DND-41 (cell line): Measurements from ENCODE around the gene PLK1.

ENCODE experiments used
- ATAC-seq: fragments of 200-7000 bp; cut with Tn5 transposase; 3 replicates; pipeline ENCODE4 v1.9.1; 2021; ENCODE audit warnings: low read depth; ENCODE audit not compliant: insufficient read depth
- DNase-seq: peaks from one replicate; pipeline ENCODE4 v3.0.0-alpha.2; 2020
- H2AFZ ChIP-seq: 2 replicates; pipeline ENCODE4 v1.6.0; 2012; ENCODE audit warnings: low read depth, low read length
- H3K27ac ChIP-seq: 2 replicates; pipeline ENCODE4 v1.5.1; 2012; ENCODE audit warnings: low read length, inconsistent platforms
- H3K27me3 ChIP-seq: fragments of 200-600 bp; sonication (generic); 2 replicates; pipeline ENCODE4 v1.6.0; 2012; ENCODE audit warnings: low read length, mild to moderate bottlenecking, inconsistent platforms; ENCODE audit not compliant: insufficient read depth, poor library complexity
- H3K36me3 ChIP-seq: 2 replicates; pipeline ENCODE4 v1.5.1; 2012; ENCODE audit warnings: low read length, inconsistent platforms; ENCODE audit not compliant: insufficient read depth
- H3K4me1 ChIP-seq: 2 replicates; pipeline ENCODE4 v1.5.1; 2012; ENCODE audit warnings: mild to moderate bottlenecking, low read length; ENCODE audit not compliant: insufficient read depth
- H3K4me2 ChIP-seq: 2 replicates; pipeline ENCODE4 v1.6.0; 2012; ENCODE audit warnings: mild to moderate bottlenecking, moderate library complexity, low read length, inconsistent platforms; ENCODE audit not compliant: insufficient read depth
- H3K4me3 ChIP-seq, 2 experiments: fragments of 200-600 bp in 1 of 2; shearing (Covaris generic) in 1 of 2; 2 replicates each; pipeline ENCODE4 v1.5.1; 2012 to 2016; ENCODE audit warnings: inconsistent platforms in 2 of 2, low read length in 2 of 2, mild to moderate bottlenecking in 2 of 2, low read depth in 1 of 2, moderate library complexity in 1 of 2
- H3K79me2 ChIP-seq: 2 replicates; pipeline ENCODE4 v1.6.0; 2012; ENCODE audit warnings: low read length, inconsistent platforms; ENCODE audit not compliant: insufficient read depth
- H3K9ac ChIP-seq: 2 replicates; pipeline ENCODE4 v1.6.0; 2012; ENCODE audit warnings: low read depth, mild to moderate bottlenecking, inconsistent platforms, low read length, moderate library complexity
- H3K9me3 ChIP-seq: 2 replicates; pipeline ENCODE4 v1.5.1; 2012; ENCODE audit warnings: low read length, moderate library complexity, mild to moderate bottlenecking, inconsistent platforms; ENCODE audit not compliant: insufficient read depth, severe bottlenecking
- H4K20me1 ChIP-seq: 2 replicates; pipeline ENCODE4 v1.6.0; 2012; ENCODE audit warnings: low read length; ENCODE audit not compliant: insufficient read depth
- EZH2 ChIP-seq: IDR thresholded peaks from 3 replicates; pipeline ENCODE4 v1.6.1; 2012; ENCODE audit warnings: borderline replicate concordance, low read depth, mild to moderate bottlenecking, moderate library complexity, low read length, inconsistent platforms; ENCODE audit not compliant: severe bottlenecking
- TF ChIP-seq, protein P1 (sequence below): IDR thresholded peaks from 2 replicates; pipeline ENCODE4 v1.5.1; 2012; ENCODE audit warnings: borderline replicate concordance, low read length, moderate library complexity, mild to moderate bottlenecking; ENCODE audit not compliant: poor library complexity, severe bottlenecking; ENCODE audit errors: extremely low read depth

The PLK1 gene

DNA sequence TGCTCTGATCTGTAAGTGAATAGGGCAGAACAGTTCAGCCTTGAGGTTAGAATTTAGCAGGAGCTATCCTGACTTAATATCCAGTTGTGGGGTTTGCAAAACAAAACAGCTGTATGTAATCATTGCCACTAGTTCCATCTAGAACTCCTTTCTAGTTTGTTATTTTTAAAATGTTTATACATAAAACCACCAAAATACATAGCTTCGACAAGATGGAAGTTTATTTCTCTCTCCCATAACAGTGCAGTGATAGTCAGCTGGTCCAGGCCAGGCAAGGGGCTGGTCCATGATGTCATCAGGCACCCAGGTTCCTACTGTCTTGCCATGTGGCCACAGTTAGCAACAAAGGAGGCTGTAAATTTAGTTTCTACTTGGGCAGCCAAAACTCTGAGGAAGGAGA, 10.5 kb upstream of the PLK1 start:
- no peak overlapping the region for H3K4me2 ChIP-seq
- no peak overlapping the region for H2AFZ ChIP-seq
- no peaks in the 10 kb centered on the region for H3K9me3 ChIP-seq
- no peaks in the 10 kb centered on the region for H3K79me2 ChIP-seq
- H3K4me3 ChIP-seq = no peak overlapping the region
- H4K20me1 ChIP-seq = 0 out of 2 replicates have a peak, but pooled peaks cover 4% of the 10 kb centered on the region
- H3K27ac ChIP-seq = no peak overlapping the region
- peaks cover 91% of the 10 kb centered on the region for H3K36me3 ChIP-seq
- ATAC-seq = no peak
- no peak overlapping the region for H3K9ac ChIP-seq
- DNase-seq = no peak
- H3K27me3 ChIP-seq = no peaks in the 10 kb centered on the region
- no peak for TF ChIP-seq EZH2
- TF ChIP-seq, protein P1, sequence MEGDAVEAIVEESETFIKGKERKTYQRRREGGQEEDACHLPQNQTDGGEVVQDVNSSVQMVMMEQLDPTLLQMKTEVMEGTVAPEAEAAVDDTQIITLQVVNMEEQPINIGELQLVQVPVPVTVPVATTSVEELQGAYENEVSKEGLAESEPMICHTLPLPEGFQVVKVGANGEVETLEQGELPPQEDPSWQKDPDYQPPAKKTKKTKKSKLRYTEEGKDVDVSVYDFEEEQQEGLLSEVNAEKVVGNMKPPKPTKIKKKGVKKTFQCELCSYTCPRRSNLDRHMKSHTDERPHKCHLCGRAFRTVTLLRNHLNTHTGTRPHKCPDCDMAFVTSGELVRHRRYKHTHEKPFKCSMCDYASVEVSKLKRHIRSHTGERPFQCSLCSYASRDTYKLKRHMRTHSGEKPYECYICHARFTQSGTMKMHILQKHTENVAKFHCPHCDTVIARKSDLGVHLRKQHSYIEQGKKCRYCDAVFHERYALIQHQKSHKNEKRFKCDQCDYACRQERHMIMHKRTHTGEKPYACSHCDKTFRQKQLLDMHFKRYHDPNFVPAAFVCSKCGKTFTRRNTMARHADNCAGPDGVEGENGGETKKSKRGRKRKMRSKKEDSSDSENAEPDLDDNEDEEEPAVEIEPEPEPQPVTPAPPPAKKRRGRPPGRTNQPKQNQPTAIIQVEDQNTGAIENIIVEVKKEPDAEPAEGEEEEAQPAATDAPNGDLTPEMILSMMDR = no peak
- no peaks in the 10 kb centered on the region for H3K4me1 ChIP-seq

DNA sequence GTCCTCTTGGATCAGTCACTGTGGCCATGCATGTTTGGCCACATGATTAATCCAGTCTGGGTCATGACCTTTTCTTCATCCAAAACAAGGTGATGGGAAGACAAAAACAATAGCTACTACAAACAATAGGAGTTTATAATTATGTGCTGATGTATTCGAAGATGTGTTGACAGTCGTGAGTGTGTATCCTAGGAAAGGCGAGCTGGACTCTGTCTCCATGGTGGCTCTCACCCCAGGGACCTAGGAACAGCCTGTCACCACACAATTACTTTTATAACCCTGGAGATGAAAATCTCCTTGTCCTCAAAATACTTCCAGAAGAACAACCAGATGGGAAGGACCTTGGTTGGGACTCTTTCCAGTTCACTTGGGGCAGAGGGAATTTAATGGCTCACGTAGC, 9.8 kb upstream of the PLK1 start:
- TF ChIP-seq, protein P1 = no peak
- TF ChIP-seq EZH2 = no peak
- Histone ChIP-seq H3K79me2 (no peaks in the 10 kb centered on the region), H3K4me2 (no peak overlapping the region), H4K20me1 (0 out of 2 replicates have a peak, but pooled peaks cover 4% of the 10 kb centered on the region), H3K4me1 (no peaks in the 10 kb centered on the region), H3K27me3 (no peaks in the 10 kb centered on the region), H3K9ac (no peak overlapping the region), H3K4me3 (no peak overlapping the region), H3K27ac (no peak overlapping the region), H2AFZ (no peak overlapping the region), H3K36me3 (peaks cover 87% of the 10 kb centered on the region), H3K9me3 (no peaks in the 10 kb centered on the region)
- ATAC-seq (no peak), DNase-seq (no peak)

DNA sequence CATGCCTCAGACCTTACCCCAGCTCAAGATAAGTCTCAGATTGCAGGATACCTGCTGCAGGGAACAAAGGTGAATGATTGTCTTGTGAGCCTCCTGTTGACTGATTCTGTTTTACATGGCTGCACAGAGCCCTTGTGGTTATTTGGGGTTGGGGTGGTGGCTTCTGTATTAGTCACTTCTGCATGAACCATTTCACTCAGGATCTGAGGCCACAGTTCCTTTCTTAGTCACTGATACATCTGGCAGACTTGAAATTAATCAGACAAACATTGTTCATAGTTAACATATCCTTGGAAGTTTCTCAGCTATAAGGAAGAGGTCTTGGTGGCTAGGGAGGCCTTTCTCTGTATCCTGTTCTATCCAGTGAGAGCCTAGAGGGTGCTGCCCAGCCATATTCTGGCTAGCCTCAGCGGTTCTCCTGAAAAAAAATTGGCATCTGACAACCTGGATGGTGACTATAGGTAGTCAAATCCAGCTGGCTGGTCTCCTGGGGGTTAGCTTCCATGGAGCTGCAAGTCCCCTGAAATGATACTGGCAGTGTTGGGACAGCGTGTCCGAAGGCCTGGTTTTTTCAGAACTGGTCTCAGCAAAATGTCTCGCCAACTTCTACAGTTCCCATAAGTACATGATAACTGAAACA, 8.4 kb upstream of the PLK1 start:
- Histone ChIP-seq H3K4me2 (no peak overlapping the region), H3K4me1 (no peaks in the 10 kb centered on the region), H3K36me3 (peaks cover 77% of the 10 kb centered on the region), H3K4me3 (no peak overlapping the region), H3K9me3 (no peaks in the 10 kb centered on the region), H3K27ac (no peak overlapping the region), H3K79me2 (no peaks in the 10 kb centered on the region), H2AFZ (no peak overlapping the region), H3K27me3 (no peaks in the 10 kb centered on the region), H4K20me1 (0 out of 2 replicates have a peak, but pooled peaks cover 4% of the 10 kb centered on the region), H3K9ac (no peak overlapping the region)
- TF ChIP-seq, protein P1 = no peak
- no peak for DNase-seq
- no peak for ATAC-seq
